Urinary bladder (tissue), 4 donors: ENCODE data around the gene MCHR2. TPM values are rescaled to one million over a fixed set of nuclear protein-coding genes. Genes with fewer than 3 reads are reported as not detected.

Experiments
- DNase-seq: peaks from one replicate; pipeline ENCODE4 v3.0.0-alpha.2; 2015; ENCODE audit errors: extremely low spot score
- H3K27ac ChIP-seq: one replicate; pipeline ENCODE4 v1.5.1; 2013; ENCODE audit warnings: low read depth, mild to moderate bottlenecking, moderate library complexity
- H3K36me3 ChIP-seq: one replicate; pipeline ENCODE4 v1.6.1; 2013; ENCODE audit warnings: mild to moderate bottlenecking, moderate library complexity; ENCODE audit not compliant: insufficient read depth
- H3K4me1 ChIP-seq: one replicate; pipeline ENCODE4 v1.6.1; 2013; ENCODE audit warnings: mild to moderate bottlenecking, moderate library complexity; ENCODE audit not compliant: insufficient read depth
- H3K4me3 ChIP-seq: one replicate; pipeline ENCODE4 v1.5.1; 2013; ENCODE audit warnings: low read depth, low read length
- WGBS: extraction: QIAGEN DNeasy Blood & Tissue Kit; methylation state at CpG from one replicate; pipeline ENCODE4 v1.1.7; 2013; 5-methylcytosine and 5-hydroxymethylcytosine counted together
- polyA plus RNA-seq: library from polyadenylated mRNA; stranded (reverse); fragments of 200-250 nt; gene quantifications from one replicate; pipeline ENCODE4 v1.2.3, GENCODE V29; 2013
- total RNA-seq: library from RNA; depleted of rRNA; stranded (reverse); fragments of >200 nt; gene quantifications from one replicate; pipeline ENCODE4 v1.2.3, GENCODE V29; 2014
- donor health status: healthy with polysubstance abuse.
- donor health status: healthy.

The MCHR2 gene
- total and polyA plus RNA-seq, 2 donors = 0.48 TPM; not detected in 1

GRCh38 chr6:99879431-99879830 is 114.6 kb downstream of the MCHR2 start:
- no peaks in the 10 kb centered on the region for H3K4me1 ChIP-seq
- no peaks in the 10 kb centered on the region for H3K36me3 ChIP-seq
- H3K4me3 ChIP-seq = no peak overlapping the region
- 55% methylated on average over 3 of the region's 3 CpGs for WGBS
- H3K27ac ChIP-seq = no peak overlapping the region
- no peak for DNase-seq

- 82% methylated on average over 4 of the region's 4 CpGs for WGBS
- no peak for DNase-seq
- H3K4me1 ChIP-seq = no peaks in the 10 kb centered on the region
These were observed 119.0 kb downstream of the MCHR2 start for GRCh38 chr6:99875068-99875467.

GRCh38 chr6:99873084-99873483 is 120.9 kb downstream of the MCHR2 start:
- Histone ChIP-seq H3K27ac (no peak overlapping the region), H3K4me1 (no peaks in the 10 kb centered on the region), H3K4me3 (no peak overlapping the region), H3K36me3 (no peaks in the 10 kb centered on the region)
- WGBS = 55% methylated on average over 2 of the region's 2 CpGs
- no peak for DNase-seq

More at GRCh38 chr6:99875068-99875467, 119.0 kb downstream of the MCHR2 start:
- Histone ChIP-seq H3K36me3 (no peaks in the 10 kb centered on the region), H3K4me3 (no peak overlapping the region), H3K27ac (no peak overlapping the region)

GRCh38 chr6:99871641-99872040 is 122.4 kb downstream of the MCHR2 start:
- no peak for DNase-seq
- H3K27ac ChIP-seq = no peak overlapping the region
- no peaks in the 10 kb centered on the region for H3K4me1 ChIP-seq
- no peak overlapping the region for H3K4me3 ChIP-seq
- WGBS = 48% methylated on average over 3 of the region's 3 CpGs
- no peaks in the 10 kb centered on the region for H3K36me3 ChIP-seq
